ENCODE data around the gene FPGT.
"Not testable (repeated sequence)": the region's sequence is repeated elsewhere in the genome, so short reads cannot be mapped to it uniquely, and the experiment has no call there.

The FPGT gene

GRCh38 chr1:74247881-74248528 lies 50.0 kb downstream of the FPGT start:
- in situ Hi-C loops (cut with MboI; ENCODE audit: low pct_unique_long_range_greater_than_20kb, low sequenced_read_pairs) = no loop called here

GRCh38 chr1:74253243-74253824 lies 55.3 kb downstream of the FPGT start:
- in situ Hi-C loops (cut with MboI; ENCODE audit: low pct_unique_long_range_greater_than_20kb, low sequenced_read_pairs); DNase-seq: not testable (repeated sequence)

More at GRCh38 chr1:74247881-74248528, 50.0 kb downstream of the FPGT start:
- DNase-seq = no peak

Data from KBM-7 (cell line).